ENCODE results near the gene NGEF. TPM values are rescaled to one million over a fixed set of nuclear protein-coding genes. Genes with fewer than 3 reads are reported as not detected.
A peak's percentile ranks its signal among the peaks of the same experiment; 100 is the strongest.
"Not testable (repeated sequence)": the region's sequence is repeated elsewhere in the genome, so short reads cannot be mapped to it uniquely, and the experiment has no call there.

The NGEF gene
- total RNA-seq, 4 donors from 2014 or later = 46.1 to 105 (median 68.8) TPM

GRCh38 chr2:233056961-233057605 is 44.0 kb upstream of the NGEF start:
- Histone ChIP-seq H3K4me1 (peaks cover 0 to 18% (median 6%) of the 10 kb centered on the region in 4 donors), H3K4me3 (no peak overlapping the region), H3K36me3 (no peaks in the 10 kb centered on the region), H3K27me3 (no peaks in the 10 kb centered on the region), H3K27ac (no peak overlapping the region), H3K9me3 (no peaks in the 10 kb centered on the region)
- 89% methylated on average over 6 of the region's 6 CpGs; no CpG with 5 or more reads in 1 of the 2 donors for WGBS, 2 donors (ENCODE audit: low coverage in 1 of 2)
- intact Hi-C loops (cut with DNase I; ENCODE audit: low total_unique reads) (no loop called here), in situ Hi-C loops (cut with MboI; ENCODE audit: low pct_ligation_motif_present in 1 of 4, low pct_unique_long_range_greater_than_20kb in 1 of 4, low sequenced_read_pairs in 3 of 4) (loop anchor here in 1 of 4 donors (10.0 kb wide), 1 partner anchor 202 kb away; no protein-coding TSS in a partner anchor)
- TF ChIP-seq POLR2A (IDR thresholded peaks at IDR 0.05) (no peak), EP300 (IDR thresholded peaks at IDR 0.05; ENCODE audit: low read depth) (no peak), CTCF (IDR thresholded peaks at IDR 0.05) (no peak), POLR2AphosphoS5 (IDR thresholded peaks at IDR 0.05) (no peak)
- DNase-seq = no peak

GRCh38 chr2:233055362-233055761 is 42.3 kb upstream of the NGEF start:
- H3K4me3 ChIP-seq = no peak overlapping the region
- TF ChIP-seq EP300 (IDR thresholded peaks at IDR 0.05; ENCODE audit: low read depth) (no peak), POLR2A (IDR thresholded peaks at IDR 0.05) (no peak), POLR2AphosphoS5 (IDR thresholded peaks at IDR 0.05) (no peak), CTCF (IDR thresholded peaks at IDR 0.05) (no peak)
- 93 to 100% methylated on average over 2 of the region's 2 CpGs for WGBS, 2 donors (ENCODE audit: low coverage in 1 of 2)
- H3K36me3 ChIP-seq = no peaks in the 10 kb centered on the region
- no peak for DNase-seq
- no peaks in the 10 kb centered on the region for H3K9me3 ChIP-seq
- peaks cover 0 to 13% (median 6%) of the 10 kb centered on the region in 4 donors for H3K4me1 ChIP-seq
- no peaks in the 10 kb centered on the region for H3K27me3 ChIP-seq
- in situ Hi-C loops (cut with MboI; ENCODE audit: low pct_ligation_motif_present in 1 of 4, low pct_unique_long_range_greater_than_20kb in 1 of 4, low sequenced_read_pairs in 3 of 4) (loop anchor here in 1 of 4 donors (10.0 kb wide), 1 partner anchor 201 kb away; no protein-coding TSS in a partner anchor), intact Hi-C loops (cut with DNase I; ENCODE audit: low total_unique reads) (no loop called here)
- H3K27ac ChIP-seq = no peak overlapping the region

- Histone ChIP-seq H3K4me1 (peaks cover 0 to 6% (median 3%) of the 10 kb centered on the region in 4 donors), H3K27me3 (no peaks in the 10 kb centered on the region), H3K36me3 (no peaks in the 10 kb centered on the region), H3K4me3 (no peak overlapping the region), H3K27ac (no peak overlapping the region), H3K9me3 (no peaks in the 10 kb centered on the region)
- TF ChIP-seq CTCF (IDR thresholded peaks at IDR 0.05) (peak; percentile 88 to 94 (median 91)), POLR2AphosphoS5 (IDR thresholded peaks at IDR 0.05) (no peak)
- WGBS, 2 donors (ENCODE audit: low coverage in 1 of 2) = 27% methylated on average over 22 of the region's 22 CpGs; no CpG with 5 or more reads in 1 of the 2 donors
- intact Hi-C loops (cut with DNase I; ENCODE audit: low total_unique reads) = no loop called here
- peak; percentile 75 for DNase-seq
- in situ Hi-C loops (cut with MboI; ENCODE audit: low pct_ligation_motif_present in 1 of 4, low pct_unique_long_range_greater_than_20kb in 1 of 4, low sequenced_read_pairs in 3 of 4) = loop anchor here in 1 of 4 donors (10.0 kb wide), 1 partner anchor 199 kb away; no protein-coding TSS in a partner anchor
Measured at GRCh38 chr2:233053928-233054784, 41.1 kb upstream of the NGEF start.

GRCh38 chr2:233052517-233052916 is 39.5 kb upstream of the NGEF start:
- H3K4me3 ChIP-seq; H3K4me1 ChIP-seq; H3K36me3 ChIP-seq; intact Hi-C loops (cut with DNase I; ENCODE audit: low total_unique reads); H3K9me3 ChIP-seq; H3K27ac ChIP-seq; DNase-seq; H3K27me3 ChIP-seq: not testable (repeated sequence)
- WGBS, 2 donors (ENCODE audit: low coverage in 1 of 2) = 96% methylated on average over 4 of the region's 4 CpGs; no CpG with 5 or more reads in 1 of the 2 donors
- in situ Hi-C loops (cut with MboI; ENCODE audit: low pct_ligation_motif_present in 1 of 4, low pct_unique_long_range_greater_than_20kb in 1 of 4, low sequenced_read_pairs in 3 of 4) = loop anchor here in 1 of 4 donors (10.0 kb wide), 1 partner anchor 198 kb away; no protein-coding TSS in a partner anchor

Measured in transverse colon (tissue), 4 donors.